ENCODE data around the gene APLNR.
A peak's percentile ranks its signal among the peaks of the same experiment; 100 is the strongest.

- TF ChIP-seq CTCF (IDR thresholded peaks at IDR 0.05; ENCODE audit: extremely low read depth in 1 of 2, insufficient read depth in 1 of 2, low read depth in 1 of 2, low read length in 2 of 2): no peak
- no peak for TF ChIP-seq POLR2AphosphoS5 (IDR thresholded peaks at IDR 0.05; ENCODE audit: insufficient read depth, low read depth, low read length)
- no peak for TF ChIP-seq MAX (IDR thresholded peaks at IDR 0.05; ENCODE audit: insufficient read depth, insufficient read length)
- TF ChIP-seq MYC (IDR thresholded peaks at IDR 0.05; ENCODE audit: low read depth, low read length): no peak
- no peak for TF ChIP-seq FOS (IDR thresholded peaks at IDR 0.05; ENCODE audit: borderline replicate concordance, insufficient read depth, low read length)
- TF ChIP-seq EZH2 (IDR thresholded peaks at IDR 0.05; ENCODE audit: borderline replicate concordance, low read depth, low read length, severe bottlenecking): no peak
- TF ChIP-seq JUN (IDR thresholded peaks at IDR 0.05; ENCODE audit: borderline replicate concordance, insufficient read depth, insufficient read length, low read depth): peak; percentile 9
- TF ChIP-seq POLR2A (IDR thresholded peaks at IDR 0.05; ENCODE audit: low read depth, low read length): no peak
These were observed 40.1 kb upstream of the APLNR start for GRCh38 chr11:57276971-57277675.
